GM10248 (cell line): ENCODE data around the gene GPC1.

Experiments used
- CTCF ChIA-PET: fragments of 300-600 bp; sonication (Branson Sonifier 250); formaldehyde crosslinking; extraction: SDS; loops from one replicate; lab custom pipeline; 2021; ENCODE audit warnings: antibody characterized with exemption; lab: Yijun Ruan, JAX
- POLR2A ChIA-PET: fragments of 350-650 bp; sonication (Branson Sonifier 250); formaldehyde crosslinking; extraction: SDS; loops from one replicate; lab custom pipeline; 2020; ENCODE audit warnings: antibody characterized with exemption; lab: Yijun Ruan, JAX
- DNase-seq: peaks from one replicate; pipeline ENCODE4 v3.0.0; 2012; ENCODE audit errors: extremely low spot score
- CTCF ChIP-seq: IDR thresholded peaks from 2 replicates; pipeline ENCODE4 v1.5.1; 2012; ENCODE audit warnings: mild to moderate bottlenecking, low read depth; ENCODE audit errors: extremely low read depth, missing control alignments, control extremely low read depth

GPC1 gene

GRCh38 chr2:240463274-240463865, 27.9 kb downstream of the GPC1 start:
- no peak for DNase-seq
- POLR2A ChIA-PET: no interaction called here
- CTCF ChIA-PET: no interaction called here
- TF ChIP-seq CTCF: no peak

DNA sequence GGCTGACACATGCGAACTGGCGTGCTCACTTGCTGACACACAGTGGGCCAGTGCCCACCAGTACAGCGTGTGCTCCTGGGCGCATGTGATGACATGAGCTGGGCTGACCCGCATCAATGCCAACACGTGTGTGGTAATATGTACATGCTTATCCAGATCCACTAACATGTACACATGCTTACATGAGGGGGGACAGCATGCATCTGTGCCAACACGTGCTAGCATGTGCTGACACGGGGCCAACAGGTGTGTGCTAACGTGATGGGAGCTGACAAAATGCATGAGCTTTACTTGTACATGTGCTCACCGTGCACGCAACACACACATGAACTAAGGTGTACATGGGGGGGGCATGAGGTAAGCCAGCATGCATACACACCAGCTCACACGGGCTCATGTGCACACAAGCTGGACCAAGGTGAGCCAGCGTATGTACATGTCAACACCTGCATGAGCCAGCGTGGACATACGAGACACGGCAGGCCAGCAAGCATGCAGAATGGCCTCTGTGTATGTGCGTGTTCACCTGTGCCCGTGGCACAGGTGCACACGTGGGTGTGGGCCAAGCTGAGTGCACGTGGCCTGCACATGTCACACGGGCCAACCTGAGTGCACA, 28.5 kb downstream of the GPC1 start:
- POLR2A ChIA-PET: no interaction called here
- no peak for TF ChIP-seq CTCF
- CTCF ChIA-PET: no interaction called here
- no peak for DNase-seq

- CTCF ChIA-PET: interaction anchor here (1.2 kb wide), 1 partner anchor 50 kb away, joined by 4 read pairs; no protein-coding TSS in a partner anchor
- no peak for DNase-seq
- POLR2A ChIA-PET: no interaction called here
- TF ChIP-seq CTCF: no peak
Measured at GRCh38 chr2:240464514-240465241, 29.2 kb downstream of the GPC1 start.

GRCh38 chr2:240465268-240465764, 29.9 kb downstream of the GPC1 start:
- DNase-seq: no peak
- ChIA-PET CTCF (interaction anchor here (1.2 kb wide), 1 partner anchor 49 kb away, joined by 4 read pairs; no protein-coding TSS in a partner anchor), POLR2A (no interaction called here)
- TF ChIP-seq CTCF: no peak

GRCh38 chr2:240465765-240466578, 30.5 kb downstream of the GPC1 start:
- CTCF ChIA-PET: interaction anchor here (1.2 kb wide), 1 partner anchor 48 kb away, joined by 4 read pairs; no protein-coding TSS in a partner anchor
- no peak for TF ChIP-seq CTCF
- DNase-seq: no peak
- POLR2A ChIA-PET: no interaction called here
